ENCODE results near the gene TMPRSS11E.
"Not testable (repeated sequence)": the region's sequence is repeated elsewhere in the genome, so short reads cannot be mapped to it uniquely, and the experiment has no call there.

The TMPRSS11E gene, protein sequence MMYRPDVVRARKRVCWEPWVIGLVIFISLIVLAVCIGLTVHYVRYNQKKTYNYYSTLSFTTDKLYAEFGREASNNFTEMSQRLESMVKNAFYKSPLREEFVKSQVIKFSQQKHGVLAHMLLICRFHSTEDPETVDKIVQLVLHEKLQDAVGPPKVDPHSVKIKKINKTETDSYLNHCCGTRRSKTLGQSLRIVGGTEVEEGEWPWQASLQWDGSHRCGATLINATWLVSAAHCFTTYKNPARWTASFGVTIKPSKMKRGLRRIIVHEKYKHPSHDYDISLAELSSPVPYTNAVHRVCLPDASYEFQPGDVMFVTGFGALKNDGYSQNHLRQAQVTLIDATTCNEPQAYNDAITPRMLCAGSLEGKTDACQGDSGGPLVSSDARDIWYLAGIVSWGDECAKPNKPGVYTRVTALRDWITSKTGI

DNA sequence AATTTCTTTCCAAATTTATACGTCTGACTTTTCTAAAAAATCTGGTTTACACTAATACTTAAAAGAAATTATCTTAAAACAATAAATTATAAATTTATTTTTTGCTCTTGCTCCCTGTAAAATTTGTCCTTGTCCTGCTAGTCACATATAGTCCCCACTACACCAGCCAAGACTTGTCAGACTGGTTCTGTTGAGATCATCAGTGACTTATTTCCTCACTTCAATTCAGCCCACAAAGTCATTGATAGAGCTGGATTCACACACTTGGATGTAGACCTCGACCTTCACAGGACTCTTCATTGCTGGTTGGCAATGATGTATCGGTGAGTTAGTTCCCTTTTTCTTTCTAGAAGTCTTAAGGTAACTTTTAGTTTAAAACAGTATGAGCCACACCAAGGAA, at the start of gene TMPRSS11E:
TSS of gene TMPRSS11E (plus strand) at position 263 of the 400 bp plus-strand sequence. CDS start at position 313, 50 bp downstream.
- no peak for DNase-seq

DNA sequence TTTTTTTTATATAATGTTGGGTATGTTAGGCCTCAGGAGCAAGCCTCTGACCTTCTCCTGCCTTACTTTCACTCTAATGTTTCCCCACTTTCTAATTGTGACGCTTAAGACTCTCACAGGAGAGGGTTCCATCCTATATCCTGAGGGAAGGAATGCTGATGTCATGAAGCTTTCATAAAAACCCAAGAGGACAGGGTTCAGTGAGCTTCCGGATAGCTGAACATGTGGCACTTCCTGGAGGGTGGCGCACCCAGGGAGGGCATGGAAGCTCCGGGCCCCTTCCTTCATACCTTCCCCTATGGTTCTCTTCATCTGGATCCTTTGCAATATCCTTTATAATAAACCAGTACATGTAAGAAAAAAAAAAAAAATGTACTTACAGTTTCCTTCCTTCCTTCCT, 48.0 kb upstream of the TMPRSS11E start:
- DNase-seq: no peak

DNA sequence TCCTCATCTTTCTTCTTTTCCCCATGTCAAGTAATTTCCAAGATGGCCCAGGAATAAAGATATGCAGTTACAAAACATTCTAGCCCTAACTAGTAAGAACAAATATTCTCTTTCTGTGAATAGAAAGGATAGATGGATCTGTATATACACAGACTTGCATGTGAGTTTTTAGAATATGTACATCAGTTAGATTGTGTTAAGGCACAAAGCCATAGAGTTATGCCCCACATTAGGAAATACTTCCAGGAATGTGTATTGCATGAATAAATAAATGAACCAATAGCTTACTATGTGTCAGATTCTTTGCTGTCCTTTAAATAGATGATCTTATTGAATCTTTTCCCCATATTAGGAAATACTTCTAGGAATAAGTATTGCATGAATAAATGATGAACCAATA, 46.0 kb upstream of the TMPRSS11E start:
- DNase-seq: no peak

DNA sequence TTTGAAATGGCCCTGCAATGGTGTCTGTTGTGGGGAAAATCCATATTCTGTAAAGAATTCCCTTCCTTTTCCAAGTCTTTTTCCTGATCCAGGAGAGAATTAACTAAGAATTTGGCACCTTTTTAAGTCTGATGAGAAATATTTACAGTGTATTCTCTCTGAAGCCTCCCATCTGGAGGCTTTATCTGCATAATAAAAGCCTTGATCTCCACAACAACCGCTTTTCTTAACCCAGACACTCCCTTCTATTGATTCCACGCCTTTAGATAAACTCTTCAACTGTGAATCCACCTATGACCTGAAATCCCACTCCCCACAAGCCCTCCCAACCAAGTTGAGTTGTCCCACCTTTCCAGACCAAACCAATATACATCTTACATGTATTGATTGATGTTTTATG, 43.1 kb upstream of the TMPRSS11E start:
- no peak for DNase-seq

DNA sequence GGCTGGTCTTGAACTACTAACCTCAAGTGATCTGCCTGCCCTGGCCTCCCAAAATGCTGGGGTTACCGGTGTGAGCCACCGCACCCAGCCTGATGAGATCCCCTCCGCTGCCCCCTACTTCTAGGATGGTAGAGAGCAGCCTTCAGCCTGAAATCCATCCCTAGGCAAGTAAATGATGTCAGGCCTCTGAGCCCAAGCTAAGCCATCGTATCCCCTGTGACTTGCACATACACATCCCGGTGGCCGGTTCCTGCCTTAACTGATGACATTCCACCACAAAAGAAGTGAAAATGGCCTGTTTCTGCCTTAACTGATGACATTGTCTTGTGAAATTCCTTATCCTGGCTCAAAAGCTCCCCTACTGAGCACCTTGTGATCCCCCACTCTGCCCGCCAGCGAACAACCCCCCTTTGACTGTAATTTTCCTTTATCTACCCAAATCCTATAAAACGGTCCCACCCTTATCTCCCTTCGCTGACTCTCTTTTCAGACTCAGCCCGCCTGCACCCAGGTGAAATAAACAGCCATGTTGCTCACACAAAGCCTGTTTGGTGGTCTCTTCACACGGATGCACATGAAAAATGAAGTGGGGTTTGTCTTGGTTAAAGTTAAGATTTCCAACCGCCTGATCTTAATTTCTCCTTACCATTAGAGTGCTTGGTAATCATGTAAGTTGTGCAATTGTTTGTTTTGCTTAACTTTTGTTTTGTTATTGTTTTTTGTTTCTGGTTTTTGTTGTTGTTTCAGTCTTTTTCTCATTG, 41.4 kb upstream of the TMPRSS11E start:
- not testable (repeated sequence) for DNase-seq

DNA sequence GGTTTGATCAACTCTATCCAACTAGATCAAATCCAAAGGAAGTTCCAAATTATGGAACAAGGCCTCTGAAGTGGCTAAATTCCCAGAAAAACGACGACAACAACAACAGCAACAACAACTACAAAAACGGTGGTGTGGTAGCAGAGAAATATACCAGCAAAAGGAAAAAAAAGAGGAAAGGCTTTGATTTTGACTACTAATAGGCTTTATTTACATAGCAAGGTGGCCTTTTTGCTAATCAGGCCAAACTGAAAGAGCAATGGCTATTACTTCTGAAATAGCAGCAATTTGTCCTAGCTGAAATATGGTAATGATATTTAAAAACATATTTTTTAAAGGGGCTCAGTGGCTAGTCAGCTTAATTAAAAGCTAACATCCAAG, 40.8 kb upstream of the TMPRSS11E start:
- no peak for DNase-seq

DNA sequence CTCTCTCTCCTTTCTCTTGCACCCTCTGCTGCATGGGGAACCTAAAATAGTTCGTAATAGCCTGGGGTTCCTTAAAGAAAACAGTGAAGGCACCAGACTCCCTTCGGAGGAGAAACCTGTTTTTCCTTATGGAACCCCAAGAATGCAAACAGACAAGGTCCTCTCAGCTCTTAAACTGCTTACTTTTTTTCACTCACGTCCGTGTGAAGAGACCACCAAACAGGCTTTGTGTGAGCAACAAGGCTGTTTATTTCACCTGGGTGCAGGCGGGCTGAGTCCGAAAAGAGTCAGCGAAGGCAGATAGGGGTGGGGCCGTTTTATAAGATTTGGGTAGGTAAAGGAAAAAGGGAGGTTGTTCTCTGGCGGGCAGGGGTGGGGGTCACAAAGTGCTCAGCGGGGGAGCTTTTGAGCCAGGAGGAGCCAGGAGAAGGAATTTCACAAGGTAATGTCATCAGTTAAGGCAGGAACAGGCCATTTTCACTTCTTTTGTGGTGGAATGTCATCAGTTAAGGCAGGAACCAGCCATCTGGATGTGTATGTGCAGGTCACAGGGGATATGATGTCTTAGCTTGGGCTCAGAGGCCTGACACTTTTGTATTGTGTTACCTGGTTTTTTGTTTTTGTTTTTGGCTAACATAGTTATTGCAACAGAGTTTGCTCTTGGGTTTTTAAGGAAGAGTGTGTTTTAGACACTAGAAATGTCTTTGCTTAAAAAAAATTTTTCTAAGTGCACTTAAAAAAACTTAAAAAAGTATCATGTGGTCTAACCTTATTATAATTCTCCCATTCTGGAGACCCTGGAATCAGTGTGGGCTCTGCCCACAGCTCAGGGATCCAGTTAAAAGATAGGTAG, 40.0 kb upstream of the TMPRSS11E start:
- not testable (repeated sequence) for DNase-seq

DNA sequence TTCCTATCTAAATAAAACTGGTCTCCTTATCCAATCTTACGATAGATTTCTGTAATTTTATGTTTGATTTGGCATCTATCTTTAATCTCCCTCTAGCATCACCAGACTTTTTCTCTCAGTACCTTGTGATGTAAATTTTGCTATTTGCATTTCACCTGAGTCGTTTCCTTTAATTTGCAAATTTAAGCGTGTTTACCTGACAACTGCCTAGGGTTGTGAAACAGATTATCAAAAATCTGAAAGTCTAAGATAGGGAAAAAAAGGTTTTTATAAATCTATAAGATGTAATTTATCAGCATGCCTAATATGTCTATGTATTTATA, 39.4 kb upstream of the TMPRSS11E start:
- no peak for DNase-seq

DNA sequence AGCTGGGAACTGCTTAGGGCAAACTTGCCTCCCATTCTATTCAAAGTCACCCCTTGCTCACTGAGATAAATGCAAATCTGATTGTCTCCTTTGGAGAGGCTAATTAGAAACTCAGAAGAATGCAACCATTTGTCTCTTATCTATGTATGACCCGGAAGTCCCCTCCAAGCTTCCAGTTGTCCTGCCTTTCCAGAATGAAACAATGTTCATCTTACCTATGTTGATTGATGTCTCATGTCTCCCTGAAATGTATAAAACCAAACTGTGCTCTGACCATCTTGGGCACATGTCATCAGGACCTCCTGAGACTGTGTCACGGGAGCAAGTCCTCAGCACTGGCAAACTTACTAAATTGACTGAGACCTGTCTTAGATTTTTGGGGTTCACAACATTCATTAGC, 37.1 kb upstream of the TMPRSS11E start:
- DNase-seq: no peak

DNA sequence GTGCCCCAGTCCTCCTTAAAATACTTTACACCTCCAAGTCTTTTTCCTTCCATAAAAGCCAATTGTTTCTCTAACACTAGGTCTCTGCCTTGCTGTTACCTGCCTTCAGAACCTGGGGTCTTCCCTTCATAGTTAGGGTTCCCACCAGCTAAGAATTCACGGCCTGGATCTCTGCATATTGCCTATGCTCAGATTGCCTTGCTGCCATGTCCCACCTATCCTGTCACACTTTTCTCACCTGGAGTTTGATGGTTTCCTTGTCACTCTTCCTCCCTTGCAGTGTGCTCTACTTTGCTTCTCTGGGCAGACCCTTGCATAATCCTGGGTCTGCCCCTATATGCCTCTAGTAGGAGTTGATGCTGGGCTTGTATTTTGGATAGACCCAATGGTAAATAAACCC, 36.6 kb upstream of the TMPRSS11E start:
- DNase-seq: no peak

DNA sequence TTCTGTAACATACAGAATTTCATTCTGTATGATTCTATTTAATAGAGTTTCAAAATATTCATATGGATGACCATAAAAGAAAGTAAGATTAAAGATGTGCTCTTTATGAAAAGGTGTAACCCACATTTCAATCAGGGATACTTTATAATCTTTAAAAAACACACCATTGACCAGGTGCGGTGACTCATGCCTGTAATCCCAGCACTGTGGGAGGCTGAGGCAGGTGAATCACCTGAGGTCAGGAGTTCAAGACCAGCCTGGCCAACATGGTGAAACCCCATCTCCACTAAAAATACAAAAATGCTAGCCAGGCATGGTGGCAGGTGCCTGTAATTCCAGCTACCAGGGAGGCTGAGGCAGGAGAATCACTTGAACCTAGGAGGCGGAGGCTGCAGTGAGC, 35.2 kb upstream of the TMPRSS11E start:
- DNase-seq: not testable (repeated sequence)

DNA sequence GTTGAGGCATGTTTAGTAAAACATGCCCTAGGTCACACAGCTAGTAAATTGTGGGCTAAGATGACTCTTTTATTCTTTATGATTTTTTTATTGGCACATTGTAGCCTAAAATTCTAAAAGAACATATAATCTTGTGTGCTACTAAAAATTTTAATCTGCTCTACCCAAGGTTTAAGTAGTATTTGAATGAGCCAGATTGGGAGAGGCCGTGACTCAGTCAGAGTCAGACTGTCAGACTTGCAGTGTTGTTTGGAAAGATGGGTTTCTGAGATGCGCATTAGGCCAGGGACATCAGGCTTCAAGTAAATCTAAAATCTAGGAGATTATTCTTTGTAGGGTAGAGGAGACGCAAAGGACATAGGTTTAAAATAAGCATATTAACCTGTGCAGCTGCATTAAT, 30.7 kb upstream of the TMPRSS11E start:
- DNase-seq: no peak

DNA sequence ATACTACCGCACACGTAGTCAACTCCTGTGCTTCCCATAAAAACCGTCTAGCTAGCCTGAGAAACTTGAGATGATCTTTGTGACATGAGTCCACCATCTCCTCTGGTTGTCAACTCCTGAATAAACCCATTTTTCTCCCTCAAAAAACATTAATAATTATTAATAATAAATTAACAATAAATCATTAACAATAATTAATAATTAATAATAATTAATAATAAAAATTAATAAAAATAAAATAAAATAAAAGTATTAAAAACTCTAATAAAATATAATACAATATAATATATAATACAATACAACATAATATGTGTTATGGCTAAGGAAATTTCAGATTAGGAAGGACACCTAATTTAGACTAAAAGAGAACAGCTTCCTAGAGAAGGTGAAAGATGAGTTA, 20.7 kb upstream of the TMPRSS11E start:
- no peak for DNase-seq

DNA sequence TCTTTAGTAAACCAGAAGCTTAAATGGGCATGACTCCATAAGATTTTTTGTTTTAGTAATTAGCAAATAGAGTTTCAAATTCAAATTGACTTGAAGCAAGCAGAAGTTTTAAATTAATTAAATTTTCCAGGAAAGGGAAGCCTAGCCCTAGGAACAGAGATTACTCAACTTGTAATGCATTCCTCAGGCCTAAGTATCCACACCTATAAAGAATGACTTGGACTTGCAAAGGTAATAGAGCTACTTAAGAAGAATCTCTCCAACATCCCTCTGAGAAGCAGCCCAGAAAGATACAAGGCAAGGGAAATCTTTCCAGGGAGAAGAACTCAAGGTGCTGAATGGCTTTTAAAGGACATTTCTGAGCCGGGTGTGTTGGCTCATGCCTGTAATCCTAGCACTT, 16.9 kb upstream of the TMPRSS11E start:
- no peak for DNase-seq

DNA sequence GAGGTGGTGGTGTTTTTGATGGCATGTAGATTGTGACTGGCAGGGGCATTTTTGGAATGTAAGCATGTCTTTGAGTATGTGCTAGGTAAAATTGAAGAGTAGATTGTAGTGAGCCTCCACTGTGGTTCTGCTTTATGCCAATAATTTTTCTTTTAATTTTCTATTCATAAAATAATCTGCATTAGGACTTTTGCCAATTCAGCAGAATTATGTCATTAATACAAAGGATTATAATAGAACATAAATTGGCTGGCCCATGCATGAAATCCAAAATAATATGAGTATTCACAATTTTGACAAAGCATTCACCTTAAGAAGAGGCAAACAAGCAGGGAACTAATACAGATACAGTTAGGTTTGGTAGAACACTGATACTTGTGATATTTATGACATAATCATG, 14.9 kb upstream of the TMPRSS11E start:
- no peak for DNase-seq

DNA sequence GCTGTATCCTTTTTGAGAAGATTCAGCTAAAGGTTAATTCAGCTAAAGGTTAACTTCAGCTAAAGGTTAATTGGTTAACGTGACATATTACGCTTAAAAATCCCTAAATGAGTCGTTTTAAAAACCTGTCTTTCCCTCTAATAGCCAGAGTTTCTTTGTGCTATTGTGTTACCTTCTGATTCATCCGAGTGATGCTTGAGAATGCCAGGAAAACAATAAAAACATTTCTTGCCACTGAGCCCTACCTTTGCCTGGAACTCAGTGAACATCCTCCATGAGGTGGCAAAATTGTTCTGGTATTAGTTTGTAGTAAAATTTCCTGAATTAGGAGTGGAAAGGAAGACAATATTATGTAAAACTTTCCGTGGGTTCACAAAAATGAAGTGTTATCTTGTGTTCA, 13.7 kb upstream of the TMPRSS11E start:
- DNase-seq: no peak

DNA sequence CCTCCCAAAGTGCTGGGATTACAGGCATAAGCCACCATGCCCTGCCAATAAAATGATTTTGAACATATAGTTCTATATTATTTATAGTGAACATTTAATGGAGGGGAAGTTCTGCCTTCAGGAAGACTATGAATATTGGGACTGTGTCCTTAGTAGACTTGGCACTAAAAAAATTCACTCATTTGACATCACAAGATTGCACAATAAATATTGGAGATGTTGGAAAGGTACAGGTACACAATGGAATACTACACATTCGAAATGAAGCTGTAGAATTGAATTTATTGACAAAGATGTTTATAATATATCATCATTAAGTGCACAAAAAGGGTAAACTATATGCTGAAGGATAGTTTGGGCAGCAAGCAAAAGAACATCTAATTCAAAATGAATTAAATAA, 13.0 kb upstream of the TMPRSS11E start:
- no peak for DNase-seq

DNA sequence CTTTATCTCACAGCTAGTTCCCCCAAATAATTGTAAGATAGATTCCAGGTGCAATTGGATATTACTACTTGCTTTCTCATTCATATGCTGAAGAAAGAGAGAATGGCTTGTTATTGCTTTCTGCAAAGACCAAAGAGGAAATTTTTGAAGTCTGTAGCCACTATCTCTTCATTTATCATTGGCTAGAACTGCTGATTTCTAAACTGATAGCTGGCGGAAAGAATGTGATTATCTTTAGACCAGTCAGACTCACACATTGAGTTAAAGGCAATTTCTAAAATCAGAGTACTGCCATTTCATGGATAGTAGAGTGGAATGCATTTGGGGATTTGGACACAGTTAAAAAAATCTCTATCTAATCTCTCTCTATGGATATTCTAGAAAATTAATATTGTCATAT, 12.4 kb upstream of the TMPRSS11E start:
- DNase-seq: no peak

DNA sequence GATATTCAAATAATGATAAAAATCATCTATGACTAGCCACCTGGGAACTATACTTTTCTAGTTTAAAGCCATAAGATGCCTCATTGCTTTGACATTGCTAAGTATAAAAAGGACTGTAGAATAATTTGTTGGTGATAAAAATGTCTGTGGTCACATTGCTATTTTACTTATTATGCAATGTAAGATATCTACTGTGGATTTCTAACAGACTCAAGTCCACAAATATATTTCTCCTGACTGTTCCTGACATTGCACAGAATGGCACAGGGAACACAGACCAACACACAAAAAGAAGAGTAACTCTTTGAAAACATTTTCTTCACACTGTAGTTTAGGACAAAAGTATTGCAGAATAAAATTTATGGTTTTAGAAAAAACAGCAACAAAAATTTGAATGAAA, 2.2 kb upstream of the TMPRSS11E start:
- no peak for DNase-seq

DNA sequence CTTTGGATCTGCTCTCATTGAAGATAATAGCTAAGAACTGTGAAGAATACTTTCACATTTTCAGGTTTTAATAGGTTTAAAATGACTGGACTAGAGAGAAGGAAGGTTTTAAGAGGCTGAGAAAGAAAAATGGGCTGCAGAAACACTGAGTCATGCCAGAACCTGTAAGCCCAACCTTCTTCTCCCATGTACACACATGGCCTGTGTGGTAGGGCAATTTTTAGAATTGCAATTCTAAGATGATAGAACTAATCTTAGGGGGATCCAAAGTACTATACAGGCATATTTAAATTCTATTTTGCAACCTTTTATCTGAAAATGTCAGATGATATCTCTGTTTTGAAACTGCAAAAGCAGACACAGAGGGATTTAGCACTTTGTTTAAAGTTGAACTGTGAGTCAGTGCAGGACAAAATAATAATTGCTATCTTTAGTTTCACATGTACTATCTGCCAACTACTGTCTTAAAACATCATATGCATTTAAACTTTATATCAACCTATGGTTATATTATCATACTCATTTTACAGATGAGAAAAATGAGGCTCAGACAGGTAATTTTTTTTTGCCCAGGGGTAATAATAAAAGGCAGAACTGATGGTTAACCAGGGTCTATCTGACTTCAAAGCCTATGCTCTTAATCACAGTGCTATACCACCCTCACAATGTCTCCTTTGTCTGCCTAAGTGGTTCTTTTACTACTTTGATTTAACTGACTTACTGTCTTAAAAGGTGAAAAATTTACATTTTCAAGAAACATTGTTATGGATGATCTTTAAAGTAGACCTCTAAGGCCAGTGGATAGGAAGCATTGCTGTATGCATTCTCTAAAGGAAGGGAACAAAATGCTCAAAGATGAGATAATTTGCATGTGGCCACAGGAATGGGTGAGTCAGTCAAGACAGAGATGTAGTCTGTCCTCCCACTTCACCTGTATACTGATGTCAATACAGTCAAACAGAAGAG, 4.3 kb downstream of the TMPRSS11E start:
- no peak for DNase-seq

DNA sequence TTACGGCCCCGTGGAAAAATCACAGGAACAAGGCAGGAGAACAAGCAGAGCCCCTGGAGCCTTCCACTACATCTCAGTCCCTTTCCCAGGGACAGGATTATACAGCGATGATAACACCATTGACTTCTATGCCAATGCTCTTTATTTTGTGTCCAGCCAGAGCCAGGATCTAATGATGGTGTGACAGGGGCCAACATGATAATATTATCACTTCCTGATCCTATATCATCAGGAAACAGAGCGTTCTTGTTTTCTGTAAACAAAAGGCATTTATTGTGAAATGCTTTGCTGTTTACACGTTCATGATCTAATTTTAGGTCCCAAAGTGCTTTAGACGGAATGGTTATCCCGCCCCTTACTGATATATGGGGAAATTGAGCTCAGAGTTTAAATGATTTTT, 12.8 kb downstream of the TMPRSS11E start:
- no peak for DNase-seq

DNA sequence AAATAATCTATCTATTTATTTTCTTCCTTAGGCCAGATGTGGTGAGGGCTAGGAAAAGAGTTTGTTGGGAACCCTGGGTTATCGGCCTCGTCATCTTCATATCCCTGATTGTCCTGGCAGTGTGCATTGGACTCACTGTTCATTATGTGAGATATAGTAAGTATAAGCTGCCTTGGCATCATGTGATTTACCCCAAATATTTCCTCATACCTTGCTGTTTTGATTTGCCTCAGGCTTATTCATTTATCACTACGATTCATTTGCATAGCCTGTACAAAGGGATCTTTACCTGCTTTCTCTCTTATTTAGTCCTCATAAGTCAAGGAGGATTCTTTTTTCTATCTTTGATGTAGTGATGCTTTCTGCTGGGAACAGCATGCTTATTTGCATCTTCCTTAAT, 14.5 kb downstream of the TMPRSS11E start:
- no peak for DNase-seq
